OCI-LY1 (cell line): ENCODE data around the gene CSE1L.
"Not testable (repeated sequence)": the region's sequence is repeated elsewhere in the genome, so short reads cannot be mapped to it uniquely, and the experiment has no call there.

ENCODE experiments used
- H2AFZ ChIP-seq: fragments of 200-600 bp; sonication (generic), shearing (Covaris generic); 2 replicates; pipeline ENCODE4 v1.6.0; 2014; ENCODE audit warnings: antibody characterized with exemption, mild to moderate bottlenecking, low read length
- H3F3A ChIP-seq: fragments of 200-600 bp; sonication (generic), shearing (Covaris generic); 2 replicates; pipeline ENCODE4 v1.6.0; 2014; ENCODE audit warnings: mild to moderate bottlenecking, antibody characterized with exemption, low read length, moderate library complexity; ENCODE audit not compliant: insufficient read depth
- H3K27ac ChIP-seq: fragments of 200-600 bp; sonication (generic); 2 replicates; pipeline ENCODE4 v1.5.1; 2014; ENCODE audit warnings: low read length, mixed run types, mild to moderate bottlenecking, low read depth; ENCODE audit not compliant: poor library complexity, severe bottlenecking
- H3K27me3 ChIP-seq: fragments of 200-600 bp; sonication (generic); 2 replicates; pipeline ENCODE4 v1.6.0; 2014; ENCODE audit warnings: antibody characterized with exemption, mild to moderate bottlenecking, low read length, moderate library complexity; ENCODE audit not compliant: insufficient read depth
- H3K36me3 ChIP-seq: fragments of 200-600 bp; sonication (generic); 2 replicates; pipeline ENCODE4 v1.6.1; 2014; ENCODE audit warnings: mild to moderate bottlenecking, antibody characterized with exemption, low read length, moderate library complexity, mixed read lengths; ENCODE audit not compliant: insufficient read depth
- H3K4me1 ChIP-seq: fragments of 200-600 bp; sonication (generic); 2 replicates; pipeline ENCODE4 v1.5.1; 2014; ENCODE audit warnings: mild to moderate bottlenecking, low read length, moderate library complexity; ENCODE audit not compliant: insufficient read depth, severe bottlenecking
- H3K4me2 ChIP-seq: fragments of 200-600 bp; sonication (generic), shearing (Covaris generic); 2 replicates; pipeline ENCODE4 v1.6.1; 2014; ENCODE audit warnings: low read length
- H3K4me3 ChIP-seq: fragments of 200-600 bp; sonication (generic); 2 replicates; pipeline ENCODE4 v1.5.1; 2014; ENCODE audit warnings: low read length, low read depth, mild to moderate bottlenecking, mixed read lengths; ENCODE audit not compliant: poor library complexity, severe bottlenecking
- H3K79me2 ChIP-seq: fragments of 200-600 bp; shearing (Covaris generic); 2 replicates; pipeline ENCODE4 v1.6.1; 2016; ENCODE audit warnings: mixed run types, low read length, mixed read lengths; ENCODE audit not compliant: insufficient read depth
- H3K9ac ChIP-seq: fragments of 200-600 bp; sonication (generic), shearing (Covaris generic); 2 replicates; pipeline ENCODE4 v1.6.1; 2014; ENCODE audit warnings: mild to moderate bottlenecking, low read length, mixed read lengths
- H3K9me2 ChIP-seq: fragments of 200-600 bp; sonication (generic), shearing (Covaris generic); 2 replicates; pipeline ENCODE4 v1.6.1; 2014; ENCODE audit warnings: low read depth, mild to moderate bottlenecking, low read length, mixed read lengths
- H3K9me3 ChIP-seq: fragments of 200-600 bp; shearing (Covaris generic); 2 replicates; pipeline ENCODE4 v1.6.1; 2014; ENCODE audit warnings: low read length, mixed read lengths
- H4K20me1 ChIP-seq: fragments of 200-600 bp; sonication (generic), shearing (Covaris generic); 2 replicates; pipeline ENCODE4 v1.6.0; 2016; ENCODE audit warnings: mild to moderate bottlenecking, low read length; ENCODE audit not compliant: insufficient read depth
- EZH2 ChIP-seq: fragments of 200-600 bp; sonication (generic), shearing (Covaris generic); IDR thresholded peaks from 2 replicates; pipeline ENCODE4 v1.8.0; 2017; ENCODE audit warnings: borderline replicate concordance, mixed run types, mild to moderate bottlenecking, antibody characterized with exemption, low read length, moderate library complexity, mixed read lengths
- TF ChIP-seq, protein P1 (sequence below): fragments of 200-600 bp; sonication (generic), shearing (Covaris generic); IDR thresholded peaks from 2 replicates; pipeline ENCODE4 v1.5.1; 2017; ENCODE audit warnings: mild to moderate bottlenecking, antibody characterized with exemption, low read length, moderate library complexity, mixed read lengths

The CSE1L gene

DNA sequence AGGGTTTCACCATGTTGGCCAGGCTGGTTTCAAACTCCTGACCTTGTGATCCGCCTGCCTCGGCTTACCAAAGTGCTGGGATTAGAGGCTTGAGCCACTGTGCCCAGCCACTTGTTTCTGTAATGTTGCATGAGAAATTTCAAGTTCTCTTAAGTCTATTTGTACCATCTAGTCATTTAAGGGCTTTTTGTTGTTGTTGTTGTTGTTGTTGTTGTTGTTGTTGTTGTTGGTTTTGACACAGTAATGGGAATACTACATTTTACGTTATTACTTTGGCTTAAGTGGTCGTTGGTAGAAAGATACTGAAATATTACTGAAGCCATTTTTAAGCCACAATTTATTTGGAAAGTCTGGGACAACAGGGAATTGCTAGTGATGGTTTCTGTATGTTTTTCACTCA lies 52.0 kb downstream of the CSE1L start:
- H3K9me3 ChIP-seq = no peaks in the 10 kb centered on the region
- no peak overlapping the region for H3K4me3 ChIP-seq
- TF ChIP-seq, protein P1, sequence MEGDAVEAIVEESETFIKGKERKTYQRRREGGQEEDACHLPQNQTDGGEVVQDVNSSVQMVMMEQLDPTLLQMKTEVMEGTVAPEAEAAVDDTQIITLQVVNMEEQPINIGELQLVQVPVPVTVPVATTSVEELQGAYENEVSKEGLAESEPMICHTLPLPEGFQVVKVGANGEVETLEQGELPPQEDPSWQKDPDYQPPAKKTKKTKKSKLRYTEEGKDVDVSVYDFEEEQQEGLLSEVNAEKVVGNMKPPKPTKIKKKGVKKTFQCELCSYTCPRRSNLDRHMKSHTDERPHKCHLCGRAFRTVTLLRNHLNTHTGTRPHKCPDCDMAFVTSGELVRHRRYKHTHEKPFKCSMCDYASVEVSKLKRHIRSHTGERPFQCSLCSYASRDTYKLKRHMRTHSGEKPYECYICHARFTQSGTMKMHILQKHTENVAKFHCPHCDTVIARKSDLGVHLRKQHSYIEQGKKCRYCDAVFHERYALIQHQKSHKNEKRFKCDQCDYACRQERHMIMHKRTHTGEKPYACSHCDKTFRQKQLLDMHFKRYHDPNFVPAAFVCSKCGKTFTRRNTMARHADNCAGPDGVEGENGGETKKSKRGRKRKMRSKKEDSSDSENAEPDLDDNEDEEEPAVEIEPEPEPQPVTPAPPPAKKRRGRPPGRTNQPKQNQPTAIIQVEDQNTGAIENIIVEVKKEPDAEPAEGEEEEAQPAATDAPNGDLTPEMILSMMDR = no peak
- no peak for TF ChIP-seq EZH2
- no peaks in the 10 kb centered on the region for H3K27me3 ChIP-seq
- no peaks in the 10 kb centered on the region for H4K20me1 ChIP-seq
- peaks cover 89% of the 10 kb centered on the region for H3K36me3 ChIP-seq
- no peaks in the 10 kb centered on the region for H3F3A ChIP-seq
- H2AFZ ChIP-seq = no peak overlapping the region
- H3K4me1 ChIP-seq = no peaks in the 10 kb centered on the region
- no peak overlapping the region for H3K4me2 ChIP-seq
- H3K27ac ChIP-seq = no peak overlapping the region
- no peaks in the 10 kb centered on the region for H3K9me2 ChIP-seq
- no peaks in the 10 kb centered on the region for H3K79me2 ChIP-seq
- H3K9ac ChIP-seq = no peak overlapping the region

- no peak overlapping the region for H3K4me3 ChIP-seq
- H3K27me3 ChIP-seq = no peaks in the 10 kb centered on the region
- no peak overlapping the region for H3K27ac ChIP-seq
- TF ChIP-seq, protein P1 = no peak
- TF ChIP-seq EZH2 = no peak
- no peaks in the 10 kb centered on the region for H3K4me1 ChIP-seq
- no peaks in the 10 kb centered on the region for H3K9me3 ChIP-seq
- H2AFZ ChIP-seq = no peak overlapping the region
- no peaks in the 10 kb centered on the region for H3F3A ChIP-seq
- no peak overlapping the region for H3K4me2 ChIP-seq
- H3K36me3 ChIP-seq = peaks cover 89% of the 10 kb centered on the region
- no peak overlapping the region for H3K9ac ChIP-seq
- no peaks in the 10 kb centered on the region for H3K79me2 ChIP-seq
- no peaks in the 10 kb centered on the region for H3K9me2 ChIP-seq
- no peaks in the 10 kb centered on the region for H4K20me1 ChIP-seq
Measured at GRCh38 chr20:49099011-49099410, 52.9 kb downstream of the CSE1L start.

GRCh38 chr20:49100292-49100691 lies 54.2 kb downstream of the CSE1L start:
- not testable (repeated sequence) for H3K9ac ChIP-seq, H3K79me2 ChIP-seq, H3K4me1 ChIP-seq, H3K27ac ChIP-seq, H3K9me3 ChIP-seq, H4K20me1 ChIP-seq, H3K4me3 ChIP-seq, H3K27me3 ChIP-seq, H3K9me2 ChIP-seq, H3K4me2 ChIP-seq, H2AFZ ChIP-seq, H3F3A ChIP-seq
- peaks cover 88% of the 10 kb centered on the region for H3K36me3 ChIP-seq

GRCh38 chr20:49100972-49101371 lies 54.9 kb downstream of the CSE1L start:
- no peaks in the 10 kb centered on the region for H3K4me1 ChIP-seq
- H3K4me2 ChIP-seq = no peak overlapping the region
- no peaks in the 10 kb centered on the region for H4K20me1 ChIP-seq
- no peaks in the 10 kb centered on the region for H3K27me3 ChIP-seq
- no peaks in the 10 kb centered on the region for H3K9me3 ChIP-seq
- H3K9ac ChIP-seq = no peak overlapping the region
- no peak overlapping the region for H2AFZ ChIP-seq
- H3K36me3 ChIP-seq = peaks cover 86% of the 10 kb centered on the region
- no peak overlapping the region for H3K27ac ChIP-seq
- no peak overlapping the region for H3K4me3 ChIP-seq
- H3K9me2 ChIP-seq = no peaks in the 10 kb centered on the region
- H3F3A ChIP-seq = no peaks in the 10 kb centered on the region
- TF ChIP-seq, protein P1 = no peak
- TF ChIP-seq EZH2 = no peak
- no peaks in the 10 kb centered on the region for H3K79me2 ChIP-seq
